ENCODE results near the gene BTBD9.

BTBD9 gene

DNA sequence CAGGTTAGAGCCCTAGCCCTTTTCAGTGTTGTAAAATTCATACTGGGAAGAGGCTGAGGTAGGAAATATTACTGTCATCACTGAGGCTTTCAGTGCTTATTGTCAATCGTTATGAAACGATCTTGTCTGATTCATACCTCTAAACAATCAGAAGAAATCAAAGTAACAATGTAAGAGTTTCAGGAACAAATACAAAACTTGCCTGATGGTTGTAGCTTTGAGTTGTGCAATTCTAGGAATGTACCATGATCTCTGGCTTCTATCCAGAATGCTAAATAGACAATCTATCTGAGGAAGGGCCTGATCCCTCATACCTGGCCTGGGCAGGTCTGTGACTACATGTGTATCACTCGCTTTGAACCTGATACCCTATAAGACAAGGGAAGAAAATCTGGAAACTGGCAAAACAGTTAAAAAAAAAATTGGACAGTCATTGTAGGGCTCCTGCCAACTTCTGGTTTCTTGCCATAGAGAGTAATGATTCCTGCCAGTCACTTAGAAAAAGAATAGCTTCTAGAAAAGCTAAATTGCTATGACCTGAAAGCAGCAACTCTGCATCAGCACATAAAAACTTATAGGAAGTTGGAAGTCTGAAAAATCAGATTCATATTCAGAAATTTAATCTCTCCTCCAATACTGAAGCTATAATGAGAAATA, 234.7 kb downstream of the BTBD9 start:
- no peaks in the 10 kb centered on the region for H3K9me3 Mint-ChIP-seq
- no peaks in the 10 kb centered on the region for H3K27me3 Mint-ChIP-seq (ENCODE audit: low read depth)
- DNase-seq (ENCODE audit: low spot score), result no peak
- no peak overlapping the region for H3K27ac Mint-ChIP-seq
- no peaks in the 10 kb centered on the region for H3K36me3 Mint-ChIP-seq (ENCODE audit: low read depth)
- H3K4me3 Mint-ChIP-seq, result no peak overlapping the region
- H3K4me1 Mint-ChIP-seq (ENCODE audit: low read depth), result no peaks in the 10 kb centered on the region

DNA sequence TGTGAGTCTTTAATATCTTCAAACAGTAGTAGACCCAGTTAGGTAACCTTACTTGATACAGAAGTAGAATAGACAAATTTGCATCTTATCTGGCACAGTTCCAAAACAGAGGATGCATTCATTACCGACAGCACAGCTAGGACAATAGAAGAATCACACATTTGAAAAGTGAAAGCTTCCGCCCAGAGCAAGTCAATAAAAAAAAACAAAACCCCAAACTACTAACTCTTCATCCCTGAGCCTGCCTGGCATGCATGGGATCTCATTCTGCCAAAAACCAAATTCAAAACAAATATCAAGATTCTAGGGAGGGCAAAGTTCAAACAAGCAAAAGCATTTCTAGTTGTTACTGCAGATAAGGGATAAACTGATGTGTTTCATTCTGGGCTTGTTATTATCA, 235.4 kb downstream of the BTBD9 start:
- Mint-ChIP-seq H3K27ac (no peak overlapping the region), H3K4me3 (no peak overlapping the region), H3K36me3 (ENCODE audit: low read depth) (no peaks in the 10 kb centered on the region), H3K27me3 (ENCODE audit: low read depth) (no peaks in the 10 kb centered on the region), H3K9me3 (no peaks in the 10 kb centered on the region), H3K4me1 (ENCODE audit: low read depth) (no peaks in the 10 kb centered on the region)
- no peak for DNase-seq (ENCODE audit: low spot score)

DNA sequence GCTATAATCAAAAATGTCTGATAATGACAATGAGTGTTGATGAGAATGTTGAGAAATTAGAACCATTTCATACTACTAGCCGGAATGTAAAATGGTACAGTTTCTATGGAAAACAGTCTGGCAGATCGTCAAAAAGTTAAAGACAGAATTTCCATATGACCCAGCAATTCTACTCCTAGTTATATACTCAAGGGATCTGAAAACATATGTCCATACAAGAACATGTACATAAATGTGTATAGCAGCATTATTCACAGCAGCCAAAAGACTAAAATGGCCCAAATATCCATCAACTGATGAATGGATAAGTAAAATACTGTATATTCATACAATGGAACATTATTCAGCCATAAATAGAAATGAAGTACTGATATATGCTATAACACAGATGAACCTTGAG, 236.2 kb downstream of the BTBD9 start:
- Mint-ChIP-seq H3K9me3 (no peaks in the 10 kb centered on the region), H3K27ac (no peak overlapping the region)

DNA sequence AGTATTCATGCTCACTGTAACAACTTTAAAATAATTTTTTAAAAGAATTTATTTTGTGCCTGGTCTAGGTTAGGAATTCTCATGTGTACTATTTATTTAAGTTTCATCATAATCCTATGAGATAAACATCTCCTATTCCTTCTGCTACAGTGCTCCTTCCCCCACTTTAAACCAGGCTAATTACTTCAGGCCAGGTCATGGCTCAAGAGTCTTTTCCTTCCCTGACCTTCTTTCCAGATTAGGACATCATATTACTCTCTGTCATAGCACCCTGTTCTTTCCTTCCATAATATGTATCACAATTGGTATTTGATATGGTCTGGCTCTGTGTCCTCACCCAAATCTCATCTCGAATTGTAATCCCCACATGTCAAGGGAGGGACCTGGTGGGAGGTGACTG, 239.0 kb downstream of the BTBD9 start:
- no peak overlapping the region for H3K4me3 Mint-ChIP-seq
- no peak overlapping the region for H3K27ac Mint-ChIP-seq
- no peaks in the 10 kb centered on the region for H3K27me3 Mint-ChIP-seq (ENCODE audit: low read depth)
- no peak for DNase-seq (ENCODE audit: low spot score)
- no peaks in the 10 kb centered on the region for H3K4me1 Mint-ChIP-seq (ENCODE audit: low read depth)
- no peaks in the 10 kb centered on the region for H3K9me3 Mint-ChIP-seq
- no peaks in the 10 kb centered on the region for H3K36me3 Mint-ChIP-seq (ENCODE audit: low read depth)

More for the DNA sequence above, 236.2 kb downstream of the BTBD9 start:
- no peaks in the 10 kb centered on the region for H3K4me1 Mint-ChIP-seq (ENCODE audit: low read depth)
- no peak for DNase-seq (ENCODE audit: low spot score)
- no peak overlapping the region for H3K4me3 Mint-ChIP-seq
- no peaks in the 10 kb centered on the region for H3K27me3 Mint-ChIP-seq (ENCODE audit: low read depth)
- H3K36me3 Mint-ChIP-seq (ENCODE audit: low read depth), result no peaks in the 10 kb centered on the region

DNA sequence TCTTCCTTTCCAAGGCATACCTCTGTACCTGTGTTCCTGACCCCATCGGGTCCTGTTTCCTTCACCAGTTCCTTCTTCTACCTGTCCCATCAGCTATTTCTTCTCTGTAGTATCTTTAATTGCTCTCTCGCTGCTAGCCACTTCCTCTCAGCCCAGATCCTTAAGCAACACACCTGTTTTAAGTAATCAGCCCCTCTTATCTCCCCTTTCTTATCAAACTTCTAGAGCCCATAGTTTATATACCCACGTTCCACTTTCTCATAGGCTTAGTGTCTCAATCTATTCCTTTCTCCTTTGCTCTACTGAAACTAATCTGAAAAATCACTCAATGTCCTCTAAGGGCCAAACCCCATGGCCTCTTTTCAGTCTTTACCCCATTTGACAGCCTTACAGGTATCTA, 239.6 kb downstream of the BTBD9 start:
- Mint-ChIP-seq H3K27ac (no peak overlapping the region), H3K36me3 (ENCODE audit: low read depth) (no peaks in the 10 kb centered on the region), H3K4me1 (ENCODE audit: low read depth) (no peaks in the 10 kb centered on the region), H3K27me3 (ENCODE audit: low read depth) (no peaks in the 10 kb centered on the region), H3K9me3 (no peaks in the 10 kb centered on the region), H3K4me3 (no peak overlapping the region)
- DNase-seq (ENCODE audit: low spot score), result no peak

DNA sequence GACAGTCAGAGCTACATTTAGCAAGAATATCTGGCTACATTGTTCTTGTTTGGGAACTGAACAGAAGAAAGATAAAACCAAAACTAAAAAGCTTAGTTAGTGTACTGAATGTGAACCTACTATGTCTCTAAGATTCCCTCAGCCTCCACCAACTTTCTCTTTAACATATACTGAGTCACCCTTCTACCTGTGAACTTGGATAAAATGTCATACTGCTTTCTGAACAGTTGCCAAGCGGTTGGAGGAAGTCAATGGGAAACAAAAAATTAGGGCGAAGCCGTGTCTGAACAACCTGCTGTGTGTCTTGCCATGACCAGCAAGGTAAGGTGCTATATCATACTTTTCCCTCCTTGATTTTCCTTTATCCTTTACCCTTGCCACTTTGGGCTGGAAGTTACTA, 243.5 kb downstream of the BTBD9 start:
- Mint-ChIP-seq H3K27ac (no peak overlapping the region), H3K27me3 (ENCODE audit: low read depth) (no peaks in the 10 kb centered on the region), H3K4me1 (ENCODE audit: low read depth) (peaks cover 1% of the 10 kb centered on the region), H3K9me3 (no peaks in the 10 kb centered on the region), H3K4me3 (no peak overlapping the region), H3K36me3 (ENCODE audit: low read depth) (no peaks in the 10 kb centered on the region)
- no peak for DNase-seq (ENCODE audit: low spot score)

DNA sequence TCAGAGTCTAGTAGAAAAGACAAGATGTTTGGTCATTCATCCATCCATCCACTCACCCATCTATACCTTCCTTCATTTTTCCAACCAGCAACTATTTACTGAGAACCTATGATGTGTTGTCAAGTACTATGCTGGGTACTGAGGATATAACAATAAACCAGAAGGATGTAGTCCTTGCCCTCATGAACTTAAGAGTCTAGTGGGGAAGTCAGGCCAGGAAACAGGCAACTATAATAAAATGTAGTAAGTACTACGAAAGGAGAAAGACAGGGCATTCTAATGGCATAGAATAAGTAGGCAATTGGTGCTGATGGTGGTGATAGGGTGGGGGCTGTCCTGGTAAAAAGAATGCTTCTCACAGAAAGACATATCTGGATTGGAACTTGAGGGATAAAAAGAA, 245.7 kb downstream of the BTBD9 start:
- no peak for DNase-seq (ENCODE audit: low spot score)
- Mint-ChIP-seq H3K4me1 (ENCODE audit: low read depth) (peaks cover 1% of the 10 kb centered on the region), H3K27ac (no peak overlapping the region), H3K4me3 (no peak overlapping the region), H3K9me3 (no peaks in the 10 kb centered on the region), H3K27me3 (ENCODE audit: low read depth) (no peaks in the 10 kb centered on the region), H3K36me3 (ENCODE audit: low read depth) (no peaks in the 10 kb centered on the region)

DNA sequence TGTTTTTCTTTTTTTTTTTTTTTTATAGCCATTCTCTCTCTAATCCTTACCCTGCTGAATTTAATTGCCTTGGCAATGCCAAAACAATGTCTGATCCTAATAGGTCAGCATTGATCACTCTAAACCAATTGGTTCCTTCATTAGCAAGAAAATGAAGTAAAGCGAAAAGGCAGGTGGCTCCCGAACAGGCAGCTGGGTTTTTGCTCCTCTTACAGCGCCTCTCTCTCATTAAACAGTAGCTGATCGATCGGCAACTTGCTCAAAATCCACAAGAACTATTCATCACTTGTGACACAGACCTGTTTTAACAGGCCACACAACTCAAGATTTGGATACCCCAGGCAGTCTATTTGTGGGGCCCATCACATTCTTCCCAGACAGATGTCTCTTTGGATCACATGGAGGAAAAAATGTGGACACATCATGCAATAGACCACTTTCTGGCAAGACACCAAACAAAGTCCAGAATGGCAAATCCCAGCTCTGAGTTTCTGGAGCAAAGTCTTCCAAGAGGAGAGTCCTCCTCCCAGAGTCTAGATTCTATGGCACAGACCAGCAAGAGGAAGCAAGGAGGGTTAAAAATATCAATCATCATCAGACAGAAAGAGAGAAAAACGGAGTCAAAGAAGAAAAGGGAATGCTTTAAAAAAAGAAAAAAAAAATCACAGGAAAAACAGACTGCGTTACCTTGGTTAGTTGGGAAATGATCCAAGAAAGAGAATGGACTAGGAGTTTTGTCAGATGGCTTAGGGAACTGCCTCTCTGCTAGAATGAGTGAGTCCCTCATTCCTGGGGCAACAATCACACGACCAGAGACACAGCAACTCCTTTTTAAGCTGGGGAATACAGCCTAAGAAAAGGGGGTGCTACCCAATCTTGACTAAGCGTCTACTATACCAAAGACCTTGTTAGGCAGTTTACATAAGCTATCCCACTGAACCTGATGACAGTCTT, 247.8 kb downstream of the BTBD9 start:
- no peaks in the 10 kb centered on the region for H3K27me3 Mint-ChIP-seq (ENCODE audit: low read depth)
- peaks cover 1% of the 10 kb centered on the region for H3K4me1 Mint-ChIP-seq (ENCODE audit: low read depth)
- no peak overlapping the region for H3K4me3 Mint-ChIP-seq
- no peak overlapping the region for H3K27ac Mint-ChIP-seq
- H3K9me3 Mint-ChIP-seq, result no peaks in the 10 kb centered on the region
- H3K36me3 Mint-ChIP-seq (ENCODE audit: low read depth), result no peaks in the 10 kb centered on the region
- DNase-seq (ENCODE audit: low spot score), result no peak

DNA sequence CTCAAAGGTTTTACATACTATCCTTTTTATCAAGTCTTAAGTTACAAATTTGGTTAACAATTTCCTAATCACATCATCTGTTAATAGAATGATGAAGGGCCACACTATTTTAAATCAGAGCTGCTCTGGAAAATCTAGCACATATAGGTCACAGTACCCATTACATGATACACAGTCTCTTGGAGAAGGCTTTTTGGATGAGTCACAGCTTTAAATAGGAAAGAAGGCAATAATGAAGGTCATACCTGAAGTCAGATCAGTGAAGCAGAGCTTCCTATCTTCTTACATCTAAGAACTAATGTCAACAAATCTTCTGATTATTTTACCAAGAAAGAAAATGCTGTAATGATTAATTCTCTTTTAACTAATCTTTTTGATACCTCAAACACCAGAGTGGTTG, 248.5 kb downstream of the BTBD9 start:
- Mint-ChIP-seq H3K4me1 (ENCODE audit: low read depth) (peaks cover 1% of the 10 kb centered on the region), H3K9me3 (no peaks in the 10 kb centered on the region), H3K27me3 (ENCODE audit: low read depth) (no peaks in the 10 kb centered on the region), H3K4me3 (no peak overlapping the region), H3K36me3 (ENCODE audit: low read depth) (no peaks in the 10 kb centered on the region), H3K27ac (no peak overlapping the region)
- no peak for DNase-seq (ENCODE audit: low spot score)

DNA sequence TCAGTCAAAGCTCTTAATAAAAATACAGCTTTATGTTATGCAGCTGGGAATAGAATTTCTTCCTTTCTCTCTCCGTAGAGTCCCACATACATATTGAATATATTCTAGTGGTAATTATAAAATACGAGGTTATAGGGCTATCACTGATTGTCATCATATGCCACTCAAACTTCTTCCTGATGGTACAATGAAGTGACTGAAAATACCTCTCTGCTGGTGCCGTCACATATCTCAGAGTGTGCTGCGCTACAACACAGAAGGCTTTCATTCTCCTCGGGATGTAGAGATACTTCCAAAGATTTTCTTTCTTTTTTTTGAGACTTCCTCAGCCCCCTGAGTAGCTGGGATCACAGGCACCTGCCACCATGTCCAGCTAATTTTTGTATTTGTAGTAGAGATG, 249.9 kb downstream of the BTBD9 start:
- Mint-ChIP-seq H3K4me1 (ENCODE audit: low read depth) (peaks cover 1% of the 10 kb centered on the region), H3K9me3 (no peaks in the 10 kb centered on the region), H3K27ac (no peak overlapping the region)

DNA sequence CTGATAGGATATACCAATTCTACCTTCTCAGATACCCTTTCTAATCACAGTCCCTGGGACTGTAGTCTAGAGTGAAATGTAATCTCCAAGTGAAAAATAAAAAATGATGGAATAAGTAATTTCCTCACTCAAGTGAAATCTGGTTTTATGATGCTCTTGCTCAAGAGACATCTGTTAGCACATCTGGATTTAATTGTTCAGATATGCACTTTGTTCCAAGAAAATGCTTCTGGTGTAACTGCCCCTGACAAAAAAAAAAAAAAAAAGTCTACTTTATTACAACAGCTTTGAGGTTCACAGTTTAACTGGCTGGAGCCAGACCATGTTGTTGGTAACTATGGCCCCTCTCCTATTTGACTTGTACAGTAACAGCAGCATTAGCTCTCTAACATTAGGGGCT, 251.8 kb downstream of the BTBD9 start:
- Mint-ChIP-seq H3K4me3 (no peak overlapping the region), H3K4me1 (ENCODE audit: low read depth) (no peaks in the 10 kb centered on the region), H3K9me3 (no peaks in the 10 kb centered on the region), H3K36me3 (ENCODE audit: low read depth) (no peaks in the 10 kb centered on the region), H3K27me3 (ENCODE audit: low read depth) (no peaks in the 10 kb centered on the region), H3K27ac (no peak overlapping the region)
- no peak for DNase-seq (ENCODE audit: low spot score)

More for the DNA sequence above, 249.9 kb downstream of the BTBD9 start:
- Mint-ChIP-seq H3K36me3 (ENCODE audit: low read depth) (no peaks in the 10 kb centered on the region), H3K4me3 (no peak overlapping the region), H3K27me3 (ENCODE audit: low read depth) (no peaks in the 10 kb centered on the region)
- DNase-seq (ENCODE audit: low spot score), result no peak

DNA sequence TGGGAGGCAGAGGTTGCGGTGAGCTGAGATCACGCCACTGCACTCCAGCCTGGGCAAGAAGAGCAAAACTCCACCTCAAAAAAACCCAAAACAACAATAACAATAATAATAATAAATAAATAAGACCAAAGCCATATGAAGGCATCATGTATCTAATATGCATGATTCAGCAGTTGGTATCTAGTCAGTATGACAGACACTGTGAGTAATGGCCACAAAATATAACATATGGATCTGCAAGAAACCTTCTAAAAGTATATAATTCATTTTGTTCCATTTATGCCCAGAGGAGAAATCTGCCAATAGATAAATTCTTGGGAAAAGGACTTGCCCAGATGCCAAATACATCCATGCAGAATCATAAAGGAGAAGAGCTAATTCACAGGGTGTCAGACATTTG, 252.3 kb downstream of the BTBD9 start:
- no peak for DNase-seq (ENCODE audit: low spot score)
- Mint-ChIP-seq H3K27me3 (ENCODE audit: low read depth) (peaks cover under 1% of the 10 kb centered on the region), H3K4me3 (no peak overlapping the region), H3K9me3 (no peaks in the 10 kb centered on the region), H3K36me3 (ENCODE audit: low read depth) (no peaks in the 10 kb centered on the region), H3K4me1 (ENCODE audit: low read depth) (no peaks in the 10 kb centered on the region), H3K27ac (no peak overlapping the region)

DNA sequence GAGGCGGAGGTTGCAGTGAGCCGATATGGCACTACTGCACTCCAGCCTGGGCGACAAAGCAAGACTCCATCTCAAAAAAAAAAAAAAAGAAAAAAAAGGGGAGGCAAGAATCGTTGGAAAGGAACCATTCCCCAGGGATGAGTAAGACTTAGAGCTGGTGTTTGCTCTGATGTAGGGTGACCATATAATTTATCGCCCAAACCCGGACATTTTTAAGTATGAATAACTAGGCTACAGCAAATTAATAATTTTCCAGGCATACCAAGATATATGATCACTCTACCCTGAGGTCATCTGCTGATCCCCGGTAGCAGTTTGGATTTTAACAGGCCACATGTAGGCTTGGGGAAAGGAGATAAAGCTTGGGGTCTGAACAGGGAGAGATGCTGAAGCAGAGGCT, 260.9 kb downstream of the BTBD9 start:
- Mint-ChIP-seq H3K36me3 (ENCODE audit: low read depth) (no peaks in the 10 kb centered on the region), H3K4me3 (no peak overlapping the region), H3K4me1 (ENCODE audit: low read depth) (no peaks in the 10 kb centered on the region), H3K9me3 (no peaks in the 10 kb centered on the region), H3K27me3 (ENCODE audit: low read depth) (peaks cover 5% of the 10 kb centered on the region), H3K27ac (no peak overlapping the region)
- DNase-seq (ENCODE audit: low spot score), result no peak

DNA sequence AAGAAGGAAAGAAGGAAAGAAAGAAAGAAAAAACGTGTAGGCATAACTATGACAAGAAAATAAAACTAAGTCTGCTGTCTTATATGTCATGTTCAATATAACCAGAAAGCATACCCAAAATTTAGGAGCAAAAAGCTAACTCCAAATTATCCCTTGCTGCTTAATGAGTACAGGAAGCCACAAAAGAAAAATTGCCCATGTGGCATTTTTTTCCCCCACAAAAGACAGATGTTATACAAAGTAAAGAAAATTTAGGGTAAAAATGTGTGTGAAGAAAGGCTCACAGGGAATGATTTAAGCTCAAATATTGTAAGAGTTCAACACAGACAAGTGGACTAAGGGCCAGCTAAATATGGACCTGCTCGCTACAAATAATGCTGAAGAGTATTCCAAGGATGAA, 263.8 kb downstream of the BTBD9 start:
- no peak overlapping the region for H3K27ac Mint-ChIP-seq

More for the DNA sequence above, 263.8 kb downstream of the BTBD9 start:
- no peak for DNase-seq (ENCODE audit: low spot score)
- Mint-ChIP-seq H3K27me3 (ENCODE audit: low read depth) (peaks cover 3% of the 10 kb centered on the region), H3K4me3 (no peak overlapping the region), H3K9me3 (no peaks in the 10 kb centered on the region), H3K36me3 (ENCODE audit: low read depth) (no peaks in the 10 kb centered on the region), H3K4me1 (ENCODE audit: low read depth) (no peaks in the 10 kb centered on the region)
